HG02610 (cell line): Measurements from ENCODE around the gene ABCA6.

Source experiments
- ATAC-seq: cut with Tn5 transposase; IDR thresholded peaks from one replicate; pipeline ENCODE4 v1.9.1; 2021; ENCODE audit warnings: mild to moderate bottlenecking, moderate library complexity; ENCODE audit not compliant: unreplicated experiment

ABCA6 gene

GRCh38 chr17:69056179-69056823, 85.4 kb downstream of the ABCA6 start:
- ATAC-seq = no peak

- no peak for ATAC-seq
Observed at GRCh38 chr17:69055334-69055733, 86.4 kb downstream of the ABCA6 start.

GRCh38 chr17:69050999-69051775, 90.5 kb downstream of the ABCA6 start:
- no peak for ATAC-seq

- no peak for ATAC-seq
Observed at GRCh38 chr17:69048634-69049033, 93.1 kb downstream of the ABCA6 start.

GRCh38 chr17:69047368-69048263, 94.1 kb downstream of the ABCA6 start:
- ATAC-seq = no peak

- ATAC-seq = no peak
Observed at GRCh38 chr17:69046121-69046807, 95.4 kb downstream of the ABCA6 start.

GRCh38 chr17:69045646-69046045, 96.0 kb downstream of the ABCA6 start:
- ATAC-seq = no peak

- no peak for ATAC-seq
Observed at GRCh38 chr17:69044371-69044770, 97.3 kb downstream of the ABCA6 start.

- ATAC-seq = no peak
Observed at GRCh38 chr17:69043098-69043734, 98.5 kb downstream of the ABCA6 start.

GRCh38 chr17:69042308-69042707, 99.4 kb downstream of the ABCA6 start:
- no peak for ATAC-seq

GRCh38 chr17:69031839-69032238, 109.9 kb downstream of the ABCA6 start:
- no peak for ATAC-seq

GRCh38 chr17:69030169-69030568, 111.5 kb downstream of the ABCA6 start:
- ATAC-seq = no peak
